CD4-positive, alpha-beta T cell treated with Interleukin-2 at 100 ng/mL for 4 hours (primary cell): ENCODE data around the gene CACNA2D2.

ENCODE experiments used
- DNase-seq: peaks from one replicate; pipeline ENCODE4 v3.0.0-alpha.2; 2020; ENCODE audit warnings: low spot score

Gene CACNA2D2

GRCh38 chr3:50393061-50393460, 110.4 kb downstream of the CACNA2D2 start:
- no peak for DNase-seq

DNA sequence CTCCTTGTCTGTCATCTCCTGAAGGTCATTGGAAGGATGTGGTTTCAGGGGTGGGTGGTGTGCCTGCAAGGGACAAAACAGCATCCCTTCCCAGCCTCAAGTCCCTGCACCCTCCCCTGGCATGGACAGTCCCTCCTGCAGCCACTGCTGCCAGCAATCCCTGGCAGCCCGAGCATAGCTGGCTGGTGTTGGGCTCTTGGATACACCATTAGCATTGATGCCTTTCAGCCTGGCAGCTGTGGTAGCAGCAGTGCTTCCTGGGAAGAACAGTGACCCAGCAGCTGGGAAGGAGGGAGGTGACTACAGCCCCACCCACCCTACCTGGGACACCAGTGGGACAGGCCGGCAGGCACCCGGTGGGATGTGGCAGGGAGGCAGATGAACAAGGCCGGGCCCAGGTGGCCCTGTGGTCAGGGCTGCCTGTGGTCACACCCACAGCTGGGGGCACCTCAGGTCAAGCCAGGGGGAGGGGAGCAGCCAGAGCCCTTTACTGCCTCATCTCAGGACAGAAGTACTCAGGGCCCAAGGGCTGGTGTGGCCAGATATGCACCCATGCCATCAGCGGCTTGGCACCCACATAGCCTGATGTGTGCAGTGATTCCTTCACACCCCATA, 111.2 kb downstream of the CACNA2D2 start:
- no peak for DNase-seq

- DNase-seq = no peak
Measured at GRCh38 chr3:50390508-50391224, 112.8 kb downstream of the CACNA2D2 start.

- DNase-seq = no peak
Measured at GRCh38 chr3:50389414-50389767, 114.0 kb downstream of the CACNA2D2 start.

GRCh38 chr3:50388720-50389413, 114.6 kb downstream of the CACNA2D2 start:
- no peak for DNase-seq

DNA sequence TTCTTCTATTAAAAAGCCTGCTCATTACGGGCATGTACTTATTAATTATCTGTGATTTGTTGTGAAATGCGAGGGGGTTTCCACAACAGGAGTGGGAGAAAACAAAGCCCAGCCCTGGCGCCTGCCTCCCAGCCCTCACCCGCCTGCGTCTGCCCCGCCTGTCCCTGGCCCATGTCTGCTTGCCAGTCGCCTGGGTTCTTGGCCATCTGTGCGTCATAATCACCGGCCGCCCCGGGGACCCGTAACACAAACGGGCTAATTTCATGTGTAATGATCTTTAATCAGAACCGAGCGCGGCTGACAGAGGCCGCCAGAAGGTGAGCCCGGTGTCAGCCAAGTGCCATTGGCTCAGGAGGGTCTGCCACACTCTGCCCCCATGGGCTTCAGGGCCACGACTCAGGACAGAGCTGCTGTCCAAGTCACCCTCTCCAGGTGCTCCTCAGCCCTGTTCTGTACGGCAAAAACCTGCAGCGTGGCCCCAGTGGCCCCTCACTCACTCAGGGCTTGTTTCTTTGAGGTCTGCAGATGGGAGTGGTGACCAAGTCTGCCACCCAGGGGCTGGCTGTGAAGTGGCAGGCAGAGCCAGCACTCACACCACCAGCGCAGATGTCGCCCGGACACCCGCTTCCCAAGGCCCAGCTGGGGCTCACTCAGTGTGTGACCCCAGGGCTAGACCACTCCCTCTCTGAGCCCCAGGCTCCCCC, 115.3 kb downstream of the CACNA2D2 start:
- DNase-seq = no peak

- DNase-seq = no peak
Measured at GRCh38 chr3:50385754-50386153, 117.7 kb downstream of the CACNA2D2 start.

- no peak for DNase-seq
Measured at GRCh38 chr3:50383750-50384149, 119.7 kb downstream of the CACNA2D2 start.

GRCh38 chr3:50382722-50383121, 120.7 kb downstream of the CACNA2D2 start:
- no peak for DNase-seq

GRCh38 chr3:50381383-50381782, 122.1 kb downstream of the CACNA2D2 start:
- no peak for DNase-seq

GRCh38 chr3:50380405-50381085, 122.9 kb downstream of the CACNA2D2 start:
- DNase-seq = no peak

- DNase-seq = no peak
Measured at GRCh38 chr3:50378757-50379156, 124.7 kb downstream of the CACNA2D2 start.

GRCh38 chr3:50378024-50378423, 125.4 kb downstream of the CACNA2D2 start:
- no peak for DNase-seq

DNA sequence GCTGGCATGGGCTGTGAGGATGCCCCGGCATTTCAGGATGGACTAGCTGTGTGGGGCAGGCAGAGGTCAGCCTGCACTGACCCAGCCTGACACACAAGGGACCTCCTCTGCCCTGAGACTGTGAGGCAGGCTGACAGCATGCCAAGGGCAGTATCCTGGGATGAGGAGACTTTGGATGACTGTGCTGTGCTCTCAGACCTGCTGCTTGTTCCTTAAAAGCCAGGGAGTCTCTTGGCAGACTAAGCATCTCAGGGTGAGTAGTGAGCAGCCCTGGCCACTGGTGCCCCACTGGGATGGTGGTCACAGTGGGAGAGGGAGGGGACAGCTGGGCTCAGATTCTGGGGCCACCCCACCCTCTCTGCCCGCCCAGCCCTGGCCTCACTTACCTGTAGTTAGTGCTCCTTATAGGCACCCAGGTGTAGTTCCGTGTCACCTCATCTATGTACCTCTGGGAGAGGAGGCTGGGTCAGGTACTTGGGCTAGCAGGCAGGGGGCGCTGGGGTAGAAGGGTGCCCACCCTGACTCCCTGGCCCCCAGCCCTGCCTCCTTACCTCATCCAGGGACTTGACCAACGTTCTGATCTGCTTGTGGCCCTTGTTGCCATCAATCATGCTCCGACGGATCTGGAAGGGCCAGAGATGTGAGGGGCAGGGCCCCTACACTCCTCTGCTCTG, 128.0 kb downstream of the CACNA2D2 start:
- no peak for DNase-seq

DNA sequence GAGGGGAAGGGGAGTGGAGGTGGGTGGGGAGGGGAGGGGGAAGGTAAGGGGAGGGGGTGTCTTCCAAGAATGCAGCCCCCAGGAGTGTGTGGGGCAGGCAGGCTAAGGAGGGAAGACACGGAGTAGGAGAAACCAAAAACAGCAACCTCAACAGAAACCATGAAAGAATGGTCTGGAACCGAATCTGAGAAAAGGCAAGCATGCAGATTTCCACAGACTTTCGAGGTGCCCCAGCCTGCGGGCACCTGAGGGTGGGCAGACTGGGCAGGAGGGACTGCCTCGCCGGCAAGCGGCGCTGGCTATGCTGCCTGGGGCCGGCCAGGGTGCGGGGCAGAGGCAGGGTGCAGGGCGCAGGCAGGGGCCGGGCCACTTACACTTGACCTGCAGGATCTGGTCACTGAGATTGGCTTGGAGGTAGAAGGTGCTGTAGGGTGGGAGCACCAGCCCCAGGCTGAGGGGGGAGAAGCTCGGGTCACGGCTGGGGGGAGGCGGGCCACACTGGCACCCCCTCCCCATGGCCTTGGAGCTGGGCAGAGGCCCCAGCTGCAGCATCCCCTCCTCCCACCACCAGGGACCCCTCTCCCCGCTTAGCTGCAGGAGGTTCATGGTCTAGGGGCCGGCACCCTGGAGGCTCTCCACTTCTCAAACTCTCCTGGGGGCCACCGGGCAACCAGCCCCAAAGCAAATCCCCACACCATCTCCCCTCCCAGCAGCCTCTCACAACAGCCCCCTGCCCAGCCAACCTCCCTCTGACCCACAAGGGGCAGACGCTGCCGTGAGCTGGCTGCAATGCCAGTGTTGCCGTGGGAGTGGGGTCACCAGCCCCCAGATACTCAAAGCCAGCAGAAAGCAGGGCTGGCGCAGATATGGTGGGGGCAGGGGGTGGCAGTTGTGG, 128.8 kb downstream of the CACNA2D2 start:
- DNase-seq = no peak

GRCh38 chr3:50373146-50374051, 130.0 kb downstream of the CACNA2D2 start:
- DNase-seq = no peak

- DNase-seq = no peak
Measured at GRCh38 chr3:50372349-50372748, 131.1 kb downstream of the CACNA2D2 start.

DNA sequence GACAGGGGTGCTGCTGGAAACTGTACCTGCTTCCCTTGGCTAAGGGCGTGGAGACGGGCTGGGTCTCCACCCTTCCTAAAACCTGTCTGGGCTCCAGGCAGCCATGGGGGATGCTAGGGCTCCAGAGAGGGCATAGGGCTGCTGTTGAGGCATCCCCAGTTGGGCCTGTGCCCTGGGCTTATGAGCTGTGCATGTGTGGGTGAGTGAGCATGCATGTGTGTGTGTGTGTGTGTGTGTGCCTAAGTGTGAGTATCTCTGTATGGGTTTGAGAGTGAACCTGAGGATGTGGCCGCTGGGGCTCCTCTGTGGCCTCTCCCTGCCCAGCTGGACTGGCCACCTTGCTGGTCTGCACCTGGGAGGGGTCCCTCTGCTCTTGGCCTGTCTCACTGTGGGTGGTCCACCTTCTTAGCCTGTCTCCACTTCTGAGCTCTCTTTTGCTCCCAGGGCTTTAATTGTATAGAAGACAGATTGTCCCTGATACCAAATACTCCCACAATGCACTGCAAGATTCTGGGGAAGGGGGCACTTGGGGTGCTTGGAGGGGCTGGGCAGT, 132.2 kb downstream of the CACNA2D2 start:
- DNase-seq = no peak

DNA sequence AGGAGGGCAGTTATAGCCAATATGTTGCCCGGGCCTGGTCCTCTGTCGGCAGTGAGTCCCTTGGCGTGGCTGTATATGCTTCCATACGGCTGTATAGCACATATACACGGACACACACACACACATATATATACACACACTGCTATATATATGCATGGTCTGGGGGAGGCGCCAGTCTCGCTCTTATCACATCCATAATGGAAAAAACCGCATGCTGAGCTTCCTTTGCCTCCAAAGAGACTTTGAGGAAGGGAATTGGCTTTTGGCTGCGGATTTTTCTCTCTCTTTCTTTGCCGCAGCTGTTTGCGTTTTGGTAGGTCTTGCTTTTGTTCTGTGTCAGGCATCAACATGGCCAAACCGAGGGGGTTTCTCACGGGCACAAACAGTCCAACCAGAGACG, 132.8 kb downstream of the CACNA2D2 start:
- no peak for DNase-seq
